ENCODE data around the gene ZC3H6.
"Not testable (repeated sequence)": the region's sequence is repeated elsewhere in the genome, so short reads cannot be mapped to it uniquely, and the experiment has no call there.

ZC3H6 gene

GRCh38 chr2:112340475-112341267, 65.3 kb downstream of the ZC3H6 start:
- DNase-seq, result no peak

DNA sequence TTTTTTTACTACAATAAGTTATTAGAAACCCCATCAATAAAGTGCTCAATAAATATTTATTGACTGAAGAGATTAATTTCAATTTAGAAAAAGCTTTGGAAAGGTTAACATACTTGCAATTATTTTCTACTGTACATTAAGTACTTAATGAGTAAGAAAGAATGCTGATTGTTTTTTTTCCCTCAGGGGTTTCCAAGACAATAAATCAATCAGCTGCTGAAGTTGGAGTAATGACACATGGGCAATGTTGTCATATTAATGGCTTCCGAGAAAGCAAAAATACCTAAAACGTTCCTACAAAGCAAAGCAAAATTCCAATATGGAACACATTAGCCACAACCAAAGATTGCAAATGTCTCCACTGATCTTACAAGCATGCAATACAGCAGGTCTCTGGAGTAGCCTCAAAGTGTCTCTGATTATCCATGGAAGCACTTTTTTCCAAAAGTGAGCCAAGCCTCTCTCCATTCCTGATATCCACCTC, 66.7 kb downstream of the ZC3H6 start:
- DNase-seq, result no peak

DNA sequence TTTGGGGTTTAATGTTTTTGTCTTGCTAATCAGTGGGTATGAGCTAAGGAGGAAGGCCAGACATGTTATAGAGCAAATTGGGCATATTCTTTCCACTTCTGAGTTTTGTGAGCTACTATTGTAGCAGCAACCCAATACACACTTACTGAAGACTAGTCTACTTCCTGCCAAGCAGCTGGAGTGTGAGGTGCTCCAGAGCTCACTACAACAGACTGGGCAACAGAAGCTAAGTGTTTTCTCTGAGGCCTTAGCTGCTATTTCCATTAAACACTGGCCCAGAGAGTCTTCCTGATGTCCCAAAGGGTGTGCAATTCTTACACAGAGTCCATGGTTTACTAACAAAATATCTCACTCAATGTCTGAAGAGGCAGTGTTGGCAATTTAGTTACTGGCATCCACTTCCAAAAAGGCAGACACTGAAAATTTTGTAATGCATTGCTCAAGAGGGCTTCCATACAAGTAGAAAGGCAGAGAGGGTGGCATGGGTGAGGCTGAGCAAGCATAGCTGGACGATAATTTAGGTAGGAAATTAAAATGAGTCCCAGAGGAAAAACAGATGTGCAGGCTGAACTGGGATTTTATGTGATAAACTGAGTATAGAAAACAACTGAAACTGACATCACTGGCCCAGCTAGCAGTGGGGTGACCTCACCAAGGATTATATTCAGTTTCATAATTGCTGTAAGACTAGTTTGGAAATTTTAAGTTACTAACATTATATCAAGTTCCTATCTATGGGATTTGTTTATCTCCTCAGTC, 68.6 kb downstream of the ZC3H6 start:
- DNase-seq, result no peak

DNA sequence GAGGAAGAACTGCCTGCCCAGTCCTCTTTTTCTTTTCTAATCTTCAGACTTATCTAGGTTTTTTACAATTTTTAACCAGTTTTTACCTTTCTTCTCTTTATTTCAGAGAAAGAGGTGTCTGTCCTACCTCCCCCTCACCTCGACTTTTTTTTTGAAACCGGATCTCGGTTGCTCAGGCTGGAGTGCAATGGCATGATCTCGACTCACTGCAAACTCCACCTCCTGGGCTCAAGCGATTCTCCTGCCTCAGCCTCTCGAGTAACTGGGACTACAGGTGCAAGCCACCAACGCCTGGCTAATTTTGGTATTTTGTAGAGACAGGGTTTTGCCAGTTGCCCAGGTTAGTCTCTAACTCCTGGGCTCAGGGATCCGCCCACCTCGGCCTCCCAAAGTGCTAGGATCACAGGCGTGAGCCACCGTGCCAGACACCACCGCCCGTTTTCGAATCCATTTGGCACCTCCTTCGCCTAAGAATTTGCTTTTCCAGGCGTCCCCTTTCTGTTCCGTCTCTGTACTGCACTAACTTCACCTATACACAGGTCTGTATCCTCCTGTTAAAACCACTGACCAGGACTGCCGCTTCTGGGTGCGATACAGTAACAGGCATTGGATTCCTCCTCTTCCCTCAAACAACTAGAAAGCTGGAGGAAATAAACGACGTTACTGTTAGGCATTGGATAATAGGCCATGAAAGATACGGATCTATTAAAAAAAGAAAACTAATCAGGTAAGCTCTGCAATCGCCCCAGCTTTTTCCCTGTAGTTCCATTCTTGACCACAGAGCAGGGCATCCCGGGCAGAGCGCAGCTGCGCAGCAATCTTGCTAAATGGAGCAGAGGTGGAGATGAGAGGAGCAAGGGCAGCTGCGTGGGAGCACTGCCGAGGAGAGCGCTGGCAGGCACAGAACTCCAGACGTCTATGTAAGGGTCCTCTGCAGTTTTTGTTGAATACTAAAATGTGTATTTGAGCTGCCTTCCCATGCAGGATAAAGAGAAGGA, 69.9 kb downstream of the ZC3H6 start:
- no peak for DNase-seq

GRCh38 chr2:112352292-112352691, 76.9 kb downstream of the ZC3H6 start:
- not testable (repeated sequence) for DNase-seq

DNA sequence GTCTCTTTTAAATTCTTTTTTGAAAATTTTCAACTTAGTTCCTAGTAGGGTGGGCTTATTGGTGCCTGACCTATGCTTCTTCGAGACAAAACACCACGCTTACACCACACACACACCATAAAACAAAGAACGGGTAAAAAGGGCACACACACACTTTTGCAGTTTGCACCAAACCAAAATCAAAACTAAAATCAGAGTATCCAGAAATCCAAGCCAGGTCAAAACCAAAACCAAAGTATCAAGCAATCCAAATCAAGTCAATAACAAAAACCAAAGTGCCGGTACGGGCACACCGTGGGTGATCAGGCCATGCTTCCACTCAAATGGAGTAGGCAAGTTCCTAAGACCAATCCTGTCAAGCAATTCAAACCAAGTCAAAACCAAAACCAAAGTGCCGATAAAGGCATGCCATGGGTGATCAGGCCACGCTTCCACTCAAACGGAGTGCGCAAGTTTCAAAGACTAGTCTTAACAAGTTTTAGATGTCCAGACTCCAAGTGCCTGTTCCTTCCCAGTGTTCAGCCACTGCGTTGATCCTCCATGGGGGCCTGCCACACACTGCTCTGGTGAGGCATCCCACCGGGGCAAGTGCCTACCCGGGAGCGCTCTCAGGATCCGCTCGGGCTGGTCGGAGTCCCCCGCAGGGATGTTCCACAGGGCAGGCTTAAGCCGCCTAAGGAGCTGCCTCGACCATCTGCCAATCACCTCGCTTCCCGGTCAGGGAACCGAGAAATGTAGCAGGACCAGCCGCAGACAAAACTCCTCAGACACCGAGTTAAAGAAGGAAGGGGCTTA, 77.6 kb downstream of the ZC3H6 start:
- not testable (repeated sequence) for DNase-seq

GRCh38 chr2:112354335-112354734, 78.9 kb downstream of the ZC3H6 start:
- DNase-seq, result not testable (repeated sequence)

- DNase-seq, result not testable (repeated sequence)
These were observed 84.7 kb downstream of the ZC3H6 start for GRCh38 chr2:112360055-112360454.
